Subcutaneous adipose tissue (tissue), 4 donors: ENCODE results near the gene LTN1. TPM values are rescaled to one million over a fixed set of nuclear protein-coding genes. Genes with fewer than 3 reads are reported as not detected.

Experiments
- CTCF ChIP-seq: fragments of 450-650 bp; IDR thresholded peaks from one replicate; pipeline ENCODE4 v1.5.1; 2016; ENCODE audit warnings: low read depth, mild to moderate bottlenecking, control low read depth, antibody characterized with exemption, moderate library complexity
- total RNA-seq, 4 donors: library from RNA; depleted of rRNA; stranded (reverse); fragments of >200 nt; gene quantifications; one replicate each; pipeline ENCODE4 v1.1.0, GENCODE V29; 2016

The LTN1 gene
- total RNA-seq, 4 donors from 2014 or later: 19.2 to 36.7 (median 28.2) TPM

GRCh38 chr21:28927130-28927529 is 65.5 kb downstream of the LTN1 start:
- TF ChIP-seq CTCF: no peak

- no peak for TF ChIP-seq CTCF
These were observed 69.2 kb downstream of the LTN1 start for GRCh38 chr21:28923439-28923975.

GRCh38 chr21:28922368-28922767 is 70.3 kb downstream of the LTN1 start:
- TF ChIP-seq CTCF: no peak

- TF ChIP-seq CTCF: no peak
These were observed 76.4 kb downstream of the LTN1 start for GRCh38 chr21:28916150-28916893.

GRCh38 chr21:28913071-28913470 is 79.6 kb downstream of the LTN1 start:
- TF ChIP-seq CTCF: no peak

- no peak for TF ChIP-seq CTCF
These were observed 82.3 kb downstream of the LTN1 start for GRCh38 chr21:28910280-28910887.

GRCh38 chr21:28908351-28908750 is 84.3 kb downstream of the LTN1 start:
- no peak for TF ChIP-seq CTCF
